CD4-positive, alpha-beta T cell (primary cell): Measurements from ENCODE around the gene CLSTN1. TPM values are rescaled to one million over a fixed set of nuclear protein-coding genes. Genes with fewer than 3 reads are reported as not detected.
A peak's percentile ranks its signal among the peaks of the same experiment; 100 is the strongest.

Experiments
- ATAC-seq: fragments of 200-7000 bp; cut with Tn5 transposase; one replicate; pipeline ENCODE4 v1.10.0; 2022; ENCODE audit warnings: mild to moderate bottlenecking; ENCODE audit not compliant: poor library complexity
- CTCF ChIA-PET: fragments of 350-600 bp; sonication (Branson Sonifier 250); formaldehyde crosslinking; loops from one replicate; lab custom pipeline; 2021; ENCODE audit warnings: antibody characterized with exemption, inconsistent platforms; lab: Charles Lee
- POLR2A ChIA-PET: fragments of 350-600 bp; sonication (Branson Sonifier 250); formaldehyde crosslinking; loops from one replicate; lab custom pipeline; 2021; ENCODE audit warnings: antibody characterized with exemption, inconsistent platforms; lab: Charles Lee
- DNase-seq, 14 experiments: peaks; one replicate each; pipeline ENCODE4 v3.0.0-alpha.2; 2013 to 2020; ENCODE audit warnings: mixed read lengths in 2 of 14
- H3K27ac ChIP-seq, 2 donors: one replicate each; pipeline versions ENCODE4 v1.5.1 to v1.7.0; 2013; ENCODE audit warnings: low read length in 2 of 2, low read depth in 1 of 2, mild to moderate bottlenecking in 1 of 2
- H3K27me3 ChIP-seq, 2 experiments: 1 replicate in 1 of 2; 2 replicates in 1 of 2; pipeline versions ENCODE4 v1.6.1 to v1.7.0; 2013; ENCODE audit warnings: low read length in 2 of 2, control low read depth in 1 of 2, mild to moderate bottlenecking in 1 of 2, moderate library complexity in 1 of 2; ENCODE audit not compliant: insufficient read depth in 2 of 2, control insufficient read depth in 1 of 2
- H3K36me3 ChIP-seq: one replicate; pipeline ENCODE4 v1.6.1; 2013; ENCODE audit warnings: low read length, control low read depth; ENCODE audit not compliant: insufficient read depth
- H3K4me1 ChIP-seq: one replicate; pipeline ENCODE4 v1.6.1; 2013; ENCODE audit warnings: low read length, control low read depth; ENCODE audit not compliant: insufficient read depth
- H3K4me3 ChIP-seq: one replicate; pipeline ENCODE4 v1.5.1; 2013; ENCODE audit warnings: mild to moderate bottlenecking, low read length, moderate library complexity
- H3K9me3 ChIP-seq, 2 experiments: 1 replicate in 1 of 2; 2 replicates in 1 of 2; pipeline versions ENCODE4 v1.6.1 to v1.7.0; 2013; ENCODE audit warnings: low read length in 2 of 2, mild to moderate bottlenecking in 2 of 2, control low read depth in 1 of 2, moderate library complexity in 1 of 2; ENCODE audit not compliant: control insufficient read depth in 1 of 2, insufficient read depth in 1 of 2
- H3K27ac Mint-ChIP-seq: one replicate; pipeline ENCODE4 v1.8.0; 2020; ENCODE audit warnings: mixed read lengths
- H3K27me3 Mint-ChIP-seq: one replicate; pipeline ENCODE4 v1.8.0; 2021; ENCODE audit warnings: mixed read lengths
- H3K36me3 Mint-ChIP-seq: one replicate; pipeline ENCODE4 v1.8.0; 2021; ENCODE audit warnings: low read depth, mixed read lengths
- H3K4me1 Mint-ChIP-seq: one replicate; pipeline ENCODE4 v1.8.0; 2021; ENCODE audit warnings: low read depth, mixed read lengths
- H3K4me3 Mint-ChIP-seq: one replicate; pipeline ENCODE4 v1.8.0; 2020; ENCODE audit warnings: mild to moderate bottlenecking, mixed read lengths
- H3K9me3 Mint-ChIP-seq: one replicate; pipeline ENCODE4 v1.8.0; 2020; ENCODE audit warnings: mixed read lengths
- CTCF ChIP-seq: fragments of 200-600 bp; IDR thresholded peaks from one replicate; pipeline ENCODE4 v1.8.0; 2022; ENCODE audit warnings: antibody characterized with exemption, mild to moderate bottlenecking
- intact Hi-C, 2 experiments: fragments of 100-400 bp; cut with DNase I in 1 of 2; cut with micrococcal nuclease in 1 of 2; formaldehyde crosslinking; loops; one replicate each; pipeline versions ENCODE4 v1.15.1 to v1.9.0; 2023 to 2025; cut with DNase I, micrococcal nuclease
- total RNA-seq, 174 experiments: library from RNA in 2 of 174; stranded (reverse) in 2 of 174; gene quantifications; one replicate each; pipeline ENCODE4 v1.2.3 and lab custom pipeline; 2021 to 2026

Gene CLSTN1
- total RNA-seq, 2 experiments from 2014 or later = 66.8 to 68.1 TPM

- no peaks in the 10 kb centered on the region for H3K36me3 Mint-ChIP-seq
- intact Hi-C loops = no loop called here
- Histone ChIP-seq H3K4me3 (no peak overlapping the region), H3K36me3 (no peaks in the 10 kb centered on the region), H3K4me1 (no peaks in the 10 kb centered on the region), H3K9me3 (no peaks in the 10 kb centered on the region), H3K27ac (no peak overlapping the region), H3K27me3 (no peaks in the 10 kb centered on the region)
- H3K27me3 Mint-ChIP-seq = no peaks in the 10 kb centered on the region
- ATAC-seq = no peak
- H3K4me3 Mint-ChIP-seq = no peak overlapping the region
- no peak for DNase-seq
- ChIA-PET CTCF (no interaction called here), POLR2A (no interaction called here)
- H3K4me1 Mint-ChIP-seq = no peaks in the 10 kb centered on the region
- H3K9me3 Mint-ChIP-seq = no peaks in the 10 kb centered on the region
- H3K27ac Mint-ChIP-seq = no peak overlapping the region
- TF ChIP-seq CTCF = no peak
Observed at GRCh38 chr1:9835404-9835757, 11.6 kb upstream of the CLSTN1 start.

- H3K4me1 Mint-ChIP-seq = no peaks in the 10 kb centered on the region
- H3K36me3 Mint-ChIP-seq = no peaks in the 10 kb centered on the region
- no peaks in the 10 kb centered on the region for H3K27me3 Mint-ChIP-seq
- no peak overlapping the region for H3K27ac ChIP-seq
- no peaks in the 10 kb centered on the region for H3K9me3 Mint-ChIP-seq
- TF ChIP-seq CTCF = no peak
- no peak overlapping the region for H3K4me3 ChIP-seq
- no peaks in the 10 kb centered on the region for H3K27me3 ChIP-seq
- no peaks in the 10 kb centered on the region for H3K9me3 ChIP-seq
- no peaks in the 10 kb centered on the region for H3K36me3 ChIP-seq
- H3K4me1 ChIP-seq = no peaks in the 10 kb centered on the region
- ChIA-PET POLR2A (no interaction called here), CTCF (interaction anchor here (0.6 kb wide), 1 partner anchor 21 kb away, joined by 3 read pairs; no protein-coding TSS in a partner anchor)
- DNase-seq (no peak), ATAC-seq (no peak)
- H3K27ac Mint-ChIP-seq = no peak overlapping the region
- intact Hi-C loops = no loop called here
- H3K4me3 Mint-ChIP-seq = no peak overlapping the region
Observed at GRCh38 chr1:9833632-9834031, 9.9 kb upstream of the CLSTN1 start.

- CTCF ChIA-PET = interaction anchor here (0.5 to 2.9 kb wide), 6 partner anchors 34 to 256 kb away, joined by 3 to 7 read pairs (median 4); no protein-coding TSS in a partner anchor
- POLR2A ChIA-PET = interaction anchor here (1.2 to 3.0 kb wide), 2 partner anchors 28 to 41 kb away, joined by 3 to 11 read pairs; no protein-coding TSS in a partner anchor
- peaks cover 0 to 6% of the 10 kb centered on the region in 2 experiments for H3K9me3 ChIP-seq
- H3K4me3 ChIP-seq = no peak overlapping the region
- ATAC-seq (no peak), DNase-seq (peak in 2 of 14 experiments; percentile 26 to 38)
- H3K36me3 ChIP-seq = no peaks in the 10 kb centered on the region
- peaks cover 23% of the 10 kb centered on the region for H3K4me1 ChIP-seq
- Mint-ChIP-seq H3K36me3 (peaks cover 8% of the 10 kb centered on the region), H3K4me1 (peaks cover 24% of the 10 kb centered on the region), H3K4me3 (peak overlapping the region; percentile 30), H3K9me3 (no peaks in the 10 kb centered on the region), H3K27ac (peak overlapping the region; percentile 27), H3K27me3 (no peaks in the 10 kb centered on the region)
- no peak for TF ChIP-seq CTCF
- intact Hi-C loops = loop anchor here in 1 of 2 experiments (5.0 kb wide), 1 partner anchor 590 kb away; no protein-coding TSS in a partner anchor
- no peaks in the 10 kb centered on the region for H3K27me3 ChIP-seq
- no peak overlapping the region for H3K27ac ChIP-seq
Observed at GRCh38 chr1:9827558-9828185, 3.9 kb upstream of the CLSTN1 start.
